ENCODE results near the gene SORCS2.

GRCh38 chr4:7503559-7504249, 311.4 kb downstream of the SORCS2 start:
- TF ChIP-seq POLR2A (IDR thresholded peaks at IDR 0.05; ENCODE audit: extremely low read depth, insufficient read length) (no peak), MYC (IDR thresholded peaks at IDR 0.05; ENCODE audit: low read depth, low read length) (no peak), CTCF (IDR thresholded peaks at IDR 0.05; ENCODE audit: low read depth, low read length) (no peak)
